Measurements from ENCODE around the gene TBXA2R. TPM values are rescaled to one million over a fixed set of nuclear protein-coding genes. Genes with fewer than 3 reads are reported as not detected.

The TBXA2R gene
- total RNA-seq, 1 donor from 2014 or later: not detected

DNA sequence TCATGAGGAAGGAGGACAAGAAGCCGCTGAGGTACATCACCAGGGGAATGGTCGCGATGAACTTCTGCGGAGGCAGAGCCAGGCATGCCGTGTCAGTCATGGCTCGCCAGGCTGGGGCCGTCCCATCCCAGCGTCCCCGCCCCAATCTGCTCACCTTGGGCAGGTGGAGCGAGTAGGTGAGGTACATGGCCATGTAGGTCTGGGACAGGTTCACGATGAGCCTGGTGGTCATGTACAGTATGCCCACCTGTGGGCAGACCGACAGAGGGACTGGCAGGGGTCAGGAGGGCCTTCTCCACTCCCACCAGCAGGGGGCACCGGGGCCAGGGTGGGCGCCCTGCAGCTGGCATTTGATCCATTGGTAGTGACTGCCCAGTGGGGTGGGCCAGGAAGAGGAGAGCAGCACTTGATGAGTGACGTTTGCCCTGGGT is 59.4 kb downstream of the TBXA2R start:
- no peaks in the 10 kb centered on the region for H3K9me3 Mint-ChIP-seq
- TF ChIP-seq, protein P1, sequence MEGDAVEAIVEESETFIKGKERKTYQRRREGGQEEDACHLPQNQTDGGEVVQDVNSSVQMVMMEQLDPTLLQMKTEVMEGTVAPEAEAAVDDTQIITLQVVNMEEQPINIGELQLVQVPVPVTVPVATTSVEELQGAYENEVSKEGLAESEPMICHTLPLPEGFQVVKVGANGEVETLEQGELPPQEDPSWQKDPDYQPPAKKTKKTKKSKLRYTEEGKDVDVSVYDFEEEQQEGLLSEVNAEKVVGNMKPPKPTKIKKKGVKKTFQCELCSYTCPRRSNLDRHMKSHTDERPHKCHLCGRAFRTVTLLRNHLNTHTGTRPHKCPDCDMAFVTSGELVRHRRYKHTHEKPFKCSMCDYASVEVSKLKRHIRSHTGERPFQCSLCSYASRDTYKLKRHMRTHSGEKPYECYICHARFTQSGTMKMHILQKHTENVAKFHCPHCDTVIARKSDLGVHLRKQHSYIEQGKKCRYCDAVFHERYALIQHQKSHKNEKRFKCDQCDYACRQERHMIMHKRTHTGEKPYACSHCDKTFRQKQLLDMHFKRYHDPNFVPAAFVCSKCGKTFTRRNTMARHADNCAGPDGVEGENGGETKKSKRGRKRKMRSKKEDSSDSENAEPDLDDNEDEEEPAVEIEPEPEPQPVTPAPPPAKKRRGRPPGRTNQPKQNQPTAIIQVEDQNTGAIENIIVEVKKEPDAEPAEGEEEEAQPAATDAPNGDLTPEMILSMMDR (conservative IDR thresholded peaks at IDR 0.05): peak; percentile 70
- DNase-seq (ENCODE audit: extremely low spot score, unreplicated experiment): no peak

DNA sequence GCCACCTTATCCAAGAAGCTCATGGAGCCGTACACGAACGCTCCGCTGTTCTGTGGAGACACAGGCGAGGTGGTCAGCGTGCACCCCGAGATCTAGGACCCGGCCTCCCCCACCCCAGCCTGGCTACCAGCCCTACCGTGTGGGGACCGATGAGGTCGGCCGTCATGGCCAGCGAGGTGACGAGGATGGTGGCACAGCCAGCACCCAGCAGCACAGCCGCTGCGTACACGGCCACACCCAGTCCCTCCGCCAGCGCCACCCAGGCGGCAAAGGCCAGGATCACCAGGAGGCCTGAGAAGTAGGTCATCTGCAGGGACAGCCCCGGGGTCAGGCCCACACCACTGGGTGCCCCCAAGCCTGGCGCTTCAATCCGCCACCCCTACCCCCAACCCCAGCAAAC is 60.6 kb downstream of the TBXA2R start:
- H3K27ac Mint-ChIP-seq: no peak overlapping the region
- H3K27me3 Mint-ChIP-seq: no peaks in the 10 kb centered on the region
- H3K9me3 Mint-ChIP-seq: no peaks in the 10 kb centered on the region
- no peaks in the 10 kb centered on the region for H3K4me1 Mint-ChIP-seq (ENCODE audit: unreplicated experiment)
- no peak overlapping the region for H3K4me3 Mint-ChIP-seq
- H3K36me3 Mint-ChIP-seq: no peaks in the 10 kb centered on the region
- DNase-seq (ENCODE audit: extremely low spot score, unreplicated experiment): no peak
- TF ChIP-seq, protein P1 (conservative IDR thresholded peaks at IDR 0.05): no peak

More for the DNA sequence above, 59.4 kb downstream of the TBXA2R start:
- Mint-ChIP-seq H3K4me1 (ENCODE audit: unreplicated experiment) (no peaks in the 10 kb centered on the region), H3K27me3 (no peaks in the 10 kb centered on the region), H3K36me3 (no peaks in the 10 kb centered on the region), H3K27ac (no peak overlapping the region), H3K4me3 (no peak overlapping the region)

DNA sequence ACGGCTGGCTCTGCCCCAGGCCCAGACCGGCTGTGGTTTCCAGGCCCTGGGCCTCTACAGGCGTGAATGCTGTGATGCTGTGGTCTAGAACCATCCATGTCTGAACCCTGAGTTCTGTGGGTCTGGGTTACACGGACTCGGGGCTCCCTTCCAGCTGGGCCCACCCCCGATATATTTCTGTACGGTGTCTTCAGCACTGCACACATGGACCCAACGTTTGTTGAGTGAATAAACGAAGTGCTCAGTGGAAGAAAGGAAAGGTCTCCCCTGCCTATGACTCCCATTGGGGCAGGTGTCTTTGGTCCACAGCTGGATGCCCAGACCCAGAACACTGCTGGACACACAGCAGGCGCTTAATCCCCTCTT is 61.0 kb downstream of the TBXA2R start:
- H3K9me3 Mint-ChIP-seq: no peaks in the 10 kb centered on the region
- TF ChIP-seq, protein P1 (conservative IDR thresholded peaks at IDR 0.05): no peak
- no peaks in the 10 kb centered on the region for H3K4me1 Mint-ChIP-seq (ENCODE audit: unreplicated experiment)
- peak overlapping the region; percentile 34 for H3K27ac Mint-ChIP-seq
- no peaks in the 10 kb centered on the region for H3K36me3 Mint-ChIP-seq
- no peaks in the 10 kb centered on the region for H3K27me3 Mint-ChIP-seq
- H3K4me3 Mint-ChIP-seq: no peak overlapping the region
- no peak for DNase-seq (ENCODE audit: extremely low spot score, unreplicated experiment)

- TF ChIP-seq, protein P1 (conservative IDR thresholded peaks at IDR 0.05): peak; percentile 97
- H3K27me3 Mint-ChIP-seq: no peaks in the 10 kb centered on the region
- DNase-seq (ENCODE audit: extremely low spot score, unreplicated experiment): peak; percentile 86
- H3K4me3 Mint-ChIP-seq: no peak overlapping the region
- H3K36me3 Mint-ChIP-seq: no peaks in the 10 kb centered on the region
- H3K4me1 Mint-ChIP-seq (ENCODE audit: unreplicated experiment): no peaks in the 10 kb centered on the region
- H3K27ac Mint-ChIP-seq: peak overlapping the region; percentile 34
- no peaks in the 10 kb centered on the region for H3K9me3 Mint-ChIP-seq
Observed at GRCh38 chr19:3544742-3545668, 61.7 kb downstream of the TBXA2R start.

Other genes with a start within 250 kb of the TBXA2R start
- 12.5 and 17.8 TPM in 2 replicates for gene NFIC, start 240.3 kb downstream of the TBXA2R start, total RNA-seq (ENCODE audit: low replicate concordance)
- gene SMIM24, start 126.3 kb downstream of the TBXA2R start, total RNA-seq (ENCODE audit: low replicate concordance): 7.0 and 21.9 TPM in 2 replicates
- not detected in 2 replicates for gene SMIM44, start 123.4 kb downstream of the TBXA2R start, total RNA-seq (ENCODE audit: low replicate concordance)
- 10.5 and 10.8 TPM in 2 replicates for gene DOHH, start 106.2 kb downstream of the TBXA2R start, total RNA-seq (ENCODE audit: low replicate concordance)
- gene FZR1, start 100.6 kb downstream of the TBXA2R start, total RNA-seq (ENCODE audit: low replicate concordance): 59.4 and 63.2 TPM in 2 replicates
- 1.3 and 3.4 TPM in 2 replicates for gene TEKTIP1, start 67.7 kb downstream of the TBXA2R start, total RNA-seq (ENCODE audit: low replicate concordance)
- 74.1 and 80.9 TPM in 2 replicates for gene MFSD12, start 49.3 kb downstream of the TBXA2R start, total RNA-seq (ENCODE audit: low replicate concordance)
- gene HMG20B, start 33.9 kb downstream of the TBXA2R start, total RNA-seq (ENCODE audit: low replicate concordance): 60.1 and 78.3 TPM in 2 replicates
- 0.07 TPM in 1 of 2 replicates, not detected in the other for gene GIPC3, start 21.4 kb downstream of the TBXA2R start, total RNA-seq (ENCODE audit: low replicate concordance)
- gene CACTIN, start 19.9 kb upstream of the TBXA2R start, total RNA-seq (ENCODE audit: low replicate concordance): 31.6 and 32.4 TPM in 2 replicates
- 35.9 and 44.5 TPM in 2 replicates for gene PIP5K1C, start 93.6 kb upstream of the TBXA2R start, total RNA-seq (ENCODE audit: low replicate concordance)
- gene TJP3, start 101.5 kb upstream of the TBXA2R start, total RNA-seq (ENCODE audit: low replicate concordance): 20.0 and 53.8 TPM in 2 replicates
- gene APBA3, start 154.8 kb upstream of the TBXA2R start, total RNA-seq (ENCODE audit: low replicate concordance): 25.1 and 28.5 TPM in 2 replicates
- gene MRPL54, start 155.8 kb upstream of the TBXA2R start, total RNA-seq (ENCODE audit: low replicate concordance): 35.9 and 44.0 TPM in 2 replicates
- not detected in 2 replicates for gene RAX2, start 165.4 kb upstream of the TBXA2R start, total RNA-seq (ENCODE audit: low replicate concordance)
- gene MATK, start 179.5 kb upstream of the TBXA2R start, total RNA-seq (ENCODE audit: low replicate concordance): 1.6 and 1.7 TPM in 2 replicates